Lower leg skin (tissue), 3 donors: ENCODE data around the gene NPTN.

Source experiments
- CTCF ChIP-seq, 3 donors: fragments of 450-650 bp; IDR thresholded peaks; one replicate each; pipeline ENCODE4 v1.5.1; 2016; ENCODE audit warnings: antibody characterized with exemption in 3 of 3, mild to moderate bottlenecking in 3 of 3, moderate library complexity in 2 of 3
- POLR2A ChIP-seq, 2 donors: fragments of 450-650 bp; IDR thresholded peaks; one replicate each; pipeline ENCODE4 v1.6.1; 2016 to 2017; ENCODE audit warnings: antibody characterized with exemption in 2 of 2, mild to moderate bottlenecking in 1 of 2, moderate library complexity in 1 of 2

DNA sequence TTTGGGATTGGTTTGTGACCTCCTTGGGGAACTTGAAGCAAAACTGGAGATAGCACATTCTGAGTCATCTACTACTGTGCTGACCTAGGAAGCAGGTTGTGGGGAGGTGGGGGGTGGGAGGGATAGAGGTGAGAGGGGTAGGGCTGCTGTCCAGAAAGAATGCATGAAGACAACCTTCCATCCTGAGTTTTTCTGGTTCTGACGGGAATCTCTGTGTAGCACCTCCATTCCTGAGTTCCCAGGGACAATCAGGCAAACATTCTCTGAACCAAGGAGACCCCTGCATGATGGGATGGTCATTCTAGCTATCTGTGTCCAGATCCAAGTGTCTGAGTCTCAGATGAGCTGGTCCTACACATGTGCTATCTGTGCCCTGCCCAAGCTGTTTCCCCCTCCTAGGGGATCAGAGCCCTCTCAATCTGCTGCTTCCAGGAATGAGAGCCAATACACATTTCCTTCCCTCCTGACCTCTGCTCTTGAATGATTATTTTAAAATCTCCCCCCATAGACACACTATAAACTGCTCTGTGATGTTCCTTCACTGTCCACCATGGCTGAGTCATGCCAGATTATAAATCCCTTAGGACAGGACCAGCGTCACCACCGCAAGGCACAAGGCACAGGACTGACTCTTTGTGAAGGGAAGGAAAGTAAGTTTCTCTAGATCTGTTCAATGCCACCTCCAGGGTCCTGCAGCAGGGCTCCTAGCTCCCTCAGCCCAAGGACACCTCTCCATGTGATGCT, 48.8 kb upstream of the NPTN start:
- TF ChIP-seq CTCF (IDR thresholded peaks at IDR 0.05) (no peak), POLR2A (IDR thresholded peaks at IDR 0.05) (no peak)
